HuH-7.5 (cell line): ENCODE measurements around the gene NANOG.
"Not testable (repeated sequence)": the region's sequence is repeated elsewhere in the genome, so short reads cannot be mapped to it uniquely, and the experiment has no call there.

ENCODE experiments used
- DNase-seq: peaks from one replicate; pipeline ENCODE4 v3.0.0; 2011; ENCODE audit warnings: low spot score

NANOG gene

DNA sequence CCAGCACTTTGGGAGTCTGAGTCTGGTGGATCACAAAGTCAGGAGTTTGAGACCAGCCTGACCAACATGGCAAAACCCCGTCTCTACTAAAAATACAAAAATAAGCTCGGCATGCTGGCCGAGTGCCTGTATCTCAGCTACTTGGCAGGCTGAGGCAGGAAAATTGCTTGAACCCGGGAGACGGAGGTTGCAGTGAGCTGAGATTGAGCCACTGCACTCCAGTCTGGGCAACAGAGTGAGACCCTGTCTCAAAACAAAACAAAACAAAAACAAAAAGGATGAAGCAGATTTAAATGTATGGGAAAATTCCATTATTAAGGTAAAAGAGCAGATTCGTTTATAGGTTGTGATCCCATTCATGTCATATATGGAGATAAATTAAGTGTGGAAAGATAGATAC, 17.1 kb downstream of the NANOG start:
- not testable (repeated sequence) for DNase-seq

- DNase-seq, result peak; percentile 61
Measured at GRCh38 chr12:7806863-7807487, 17.8 kb downstream of the NANOG start.

- DNase-seq, result not testable (repeated sequence)
Measured at GRCh38 chr12:7825754-7826153, 36.6 kb downstream of the NANOG start.

DNA sequence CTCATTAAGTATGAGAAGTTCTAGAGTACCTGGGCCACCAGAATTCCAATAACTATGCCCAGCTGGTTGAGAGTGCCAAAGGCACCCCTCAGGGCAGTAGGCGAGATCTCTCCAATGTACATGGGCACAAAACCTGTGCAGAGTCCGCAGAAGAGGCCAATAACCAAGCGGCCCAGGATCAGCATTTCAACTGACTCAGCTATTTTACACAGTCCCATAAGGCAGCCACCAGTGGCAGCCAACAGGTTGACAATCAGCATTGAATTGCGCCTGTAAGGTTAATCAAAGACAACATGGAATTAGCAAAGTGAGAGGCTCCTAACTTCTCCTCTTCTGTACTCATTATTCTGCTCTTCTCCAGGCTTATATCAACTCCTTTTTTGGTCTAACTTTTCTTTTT, 40.5 kb downstream of the NANOG start:
- DNase-seq, result not testable (repeated sequence)

DNA sequence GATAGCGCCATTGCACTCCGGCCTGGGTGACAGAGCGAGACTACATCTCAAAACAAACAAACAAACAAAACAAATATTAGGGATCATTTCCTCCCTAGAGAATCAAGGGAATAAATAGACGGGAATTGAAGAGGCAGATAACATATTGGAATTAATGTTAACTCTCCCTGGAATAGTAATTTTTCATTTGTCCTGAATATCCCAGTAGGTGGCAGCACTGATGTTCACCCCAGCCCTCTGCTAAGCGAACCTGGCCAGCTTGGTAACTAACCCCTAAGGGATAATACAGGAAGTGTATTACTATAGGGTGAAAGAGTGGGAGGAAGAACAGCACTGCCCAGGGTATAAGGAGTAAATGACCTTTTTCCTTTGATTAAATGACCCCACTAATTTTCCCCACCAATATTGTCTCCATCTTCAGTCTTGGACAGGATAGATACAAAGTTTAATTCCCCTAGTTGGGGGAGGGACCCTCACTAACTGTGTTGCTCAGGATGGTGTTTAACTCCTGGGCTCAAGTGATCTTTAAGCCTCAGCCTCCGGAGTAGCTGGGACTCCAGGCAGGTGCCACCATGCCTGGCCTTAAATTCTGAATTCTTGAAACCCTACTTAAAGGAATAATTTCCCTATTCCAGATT, 43.0 kb downstream of the NANOG start:
- peak; percentile 71 for DNase-seq

GRCh38 chr12:7833201-7833600, 44.0 kb downstream of the NANOG start:
- not testable (repeated sequence) for DNase-seq

GRCh38 chr12:7833831-7834230, 44.6 kb downstream of the NANOG start:
- no peak for DNase-seq

DNA sequence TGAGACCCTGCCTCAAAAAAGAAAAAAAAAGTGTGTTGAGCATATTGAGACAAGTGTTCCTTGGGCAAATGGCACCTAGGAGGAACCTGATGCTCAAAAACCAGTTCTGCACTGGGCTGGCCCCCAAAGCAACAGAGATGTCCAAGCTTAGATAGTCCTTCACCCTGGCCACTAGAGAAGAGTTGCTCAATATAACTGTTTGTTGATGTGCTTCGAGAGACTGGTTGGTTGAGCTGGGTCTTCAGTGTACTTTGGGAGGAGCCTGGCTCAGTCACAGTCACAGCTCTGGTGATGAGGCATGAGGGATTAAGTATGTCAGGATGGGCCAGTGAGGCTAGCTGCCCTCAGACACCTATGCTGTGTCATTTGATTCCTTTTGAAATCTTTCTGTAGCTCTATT, 45.5 kb downstream of the NANOG start:
- no peak for DNase-seq

GRCh38 chr12:7835116-7835515, 45.9 kb downstream of the NANOG start:
- no peak for DNase-seq

DNA sequence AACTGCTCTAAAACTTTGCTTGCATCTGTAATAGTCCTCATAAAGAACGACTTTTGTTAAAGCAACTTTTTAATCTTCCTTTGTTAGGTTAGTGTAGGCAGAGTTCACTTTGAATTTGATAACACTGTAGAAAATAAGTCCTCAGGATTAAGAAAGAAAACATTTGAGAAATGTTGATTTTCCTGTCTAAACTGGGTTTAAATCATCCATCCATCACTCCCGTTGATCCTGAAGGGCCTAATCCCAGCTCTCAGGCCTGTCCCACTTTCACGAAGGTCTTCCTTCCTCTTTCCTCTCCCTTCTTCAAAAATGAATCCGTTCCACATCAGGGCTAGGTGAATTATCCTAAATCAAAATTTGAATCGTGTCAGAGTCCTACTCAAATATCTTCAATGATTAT, 46.6 kb downstream of the NANOG start:
- DNase-seq, result no peak

DNA sequence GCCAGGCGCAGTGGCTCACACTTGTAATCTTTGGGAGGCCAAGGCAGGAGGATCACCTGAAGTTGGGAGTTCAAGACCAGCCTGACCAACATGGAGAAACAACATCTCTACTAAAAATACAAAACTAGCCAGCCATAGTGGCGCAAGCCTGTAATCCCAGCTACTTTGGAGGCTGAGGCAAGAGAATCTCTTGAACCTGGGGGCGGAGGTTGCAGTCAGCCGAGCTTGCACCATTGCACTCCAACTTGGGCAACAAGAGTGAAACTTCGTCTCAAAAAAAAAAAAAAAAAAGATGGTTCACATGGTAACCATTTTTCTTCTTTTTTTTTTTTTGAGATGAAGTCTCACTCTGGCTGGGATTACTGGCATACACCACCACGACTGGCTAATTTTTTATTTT, 48.2 kb downstream of the NANOG start:
- no peak for DNase-seq

DNA sequence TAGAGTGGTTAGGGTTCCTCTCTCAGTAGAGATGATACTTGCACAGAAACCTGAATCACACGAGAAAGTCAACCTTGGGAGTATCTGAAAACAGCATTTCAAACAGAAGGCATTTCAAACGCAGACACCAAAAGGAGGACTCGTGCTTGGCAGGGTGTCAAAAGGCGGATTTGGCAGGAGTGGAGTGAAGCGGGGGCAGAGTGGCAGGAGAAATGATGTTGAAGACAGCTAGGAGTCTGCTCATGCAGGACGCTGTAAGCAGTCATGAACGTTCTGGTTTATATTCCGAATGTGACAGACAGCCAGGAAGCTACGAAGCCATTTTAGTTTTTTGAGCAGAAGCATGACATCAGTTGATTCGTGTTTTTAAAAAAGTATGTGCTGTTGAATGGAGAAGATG, 50.0 kb downstream of the NANOG start:
- not testable (repeated sequence) for DNase-seq

GRCh38 chr12:7839848-7840247, 50.6 kb downstream of the NANOG start:
- not testable (repeated sequence) for DNase-seq

DNA sequence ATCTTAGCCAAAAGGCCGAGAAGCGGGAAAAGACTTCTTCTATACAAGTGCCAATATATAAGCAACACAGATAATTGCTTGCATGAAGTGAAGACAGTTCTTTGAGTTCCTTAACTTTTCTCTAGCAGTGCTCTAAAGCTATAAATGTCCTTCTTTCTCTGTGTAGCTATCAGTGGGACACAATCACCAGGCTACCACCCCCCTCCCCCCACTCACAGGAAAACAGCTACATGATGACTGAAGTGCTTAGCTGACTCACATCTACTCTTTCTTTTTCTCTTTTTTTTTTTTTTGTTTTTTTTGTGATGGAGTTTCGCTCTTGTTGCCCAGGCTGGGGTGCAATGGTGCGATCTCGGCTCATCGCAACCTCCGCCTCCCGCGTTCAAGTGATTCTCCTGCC, 53.2 kb downstream of the NANOG start:
- not testable (repeated sequence) for DNase-seq

DNA sequence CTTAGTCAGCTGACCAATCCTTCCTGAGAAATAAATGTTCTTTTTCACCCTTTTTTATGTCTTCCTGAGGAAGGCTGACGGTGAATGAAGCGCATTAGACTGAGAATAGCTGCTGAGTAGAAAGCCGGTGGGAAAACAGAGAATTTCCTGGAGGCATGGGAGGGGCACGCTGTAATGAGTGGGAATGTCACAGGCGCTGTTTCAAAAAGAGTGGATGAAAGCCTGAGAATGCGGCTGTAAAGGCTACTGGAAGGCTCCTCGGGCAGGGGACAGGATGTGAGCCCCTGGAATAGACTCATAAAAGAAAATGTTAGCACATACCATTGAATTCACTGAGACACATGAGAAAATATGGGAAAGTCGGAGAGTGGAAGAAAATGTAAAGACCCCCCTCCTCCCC, 53.9 kb downstream of the NANOG start:
- not testable (repeated sequence) for DNase-seq

GRCh38 chr12:7843583-7843982, 54.4 kb downstream of the NANOG start:
- not testable (repeated sequence) for DNase-seq

GRCh38 chr12:7844116-7844515, 54.9 kb downstream of the NANOG start:
- DNase-seq, result no peak

DNA sequence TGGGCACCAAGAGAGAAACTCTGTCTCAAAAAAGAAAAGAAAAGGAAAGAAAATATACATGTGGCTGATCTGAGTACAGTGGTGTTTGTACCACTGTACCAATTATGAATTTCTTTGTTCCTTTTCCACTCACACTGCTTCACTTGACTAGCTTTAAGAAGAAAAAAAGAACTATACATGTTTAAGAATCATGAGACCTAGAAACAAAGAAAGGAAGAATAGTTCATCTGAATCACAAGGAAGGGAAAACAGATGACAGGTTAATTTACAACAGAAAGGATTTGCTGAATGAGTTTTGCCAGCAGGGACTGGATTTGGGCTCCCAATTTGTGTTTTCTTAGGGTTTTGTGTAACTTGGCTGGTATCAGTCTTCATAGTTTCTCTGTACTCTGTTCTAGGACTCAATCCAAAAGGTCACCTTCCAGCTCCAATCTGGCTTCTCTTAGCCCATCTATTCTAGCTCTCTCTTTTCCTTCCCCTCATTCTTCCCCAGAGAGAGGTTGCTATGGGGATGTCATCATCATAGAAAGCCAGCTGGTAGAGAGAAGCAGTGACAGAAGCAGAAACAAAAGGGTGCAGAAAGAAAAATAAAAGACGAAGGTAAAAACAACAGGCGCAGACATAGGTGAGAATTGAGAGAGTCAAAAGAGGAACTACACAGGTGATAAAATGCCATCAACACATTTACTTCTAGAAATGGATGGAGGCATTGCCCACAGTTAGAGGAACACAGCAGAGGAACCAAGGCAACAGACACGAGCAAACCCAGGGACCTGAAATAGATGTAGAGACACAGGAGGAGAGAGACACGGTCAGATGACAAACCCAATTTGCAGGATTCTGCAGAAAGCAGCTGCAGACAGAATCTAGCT, 58.3 kb downstream of the NANOG start:
- DNase-seq, result not testable (repeated sequence)

- DNase-seq, result not testable (repeated sequence)
Measured at GRCh38 chr12:7848098-7848422, 58.9 kb downstream of the NANOG start.
